ENCODE measurements around the gene HEPACAM2. TPM values are rescaled to one million over a fixed set of nuclear protein-coding genes. Genes with fewer than 3 reads are reported as not detected.

The HEPACAM2 gene
- total and polyA plus RNA-seq, 2 of the 4 experiments (the other 2 are of a cell fraction): under 0.01 to 0.05 TPM

DNA sequence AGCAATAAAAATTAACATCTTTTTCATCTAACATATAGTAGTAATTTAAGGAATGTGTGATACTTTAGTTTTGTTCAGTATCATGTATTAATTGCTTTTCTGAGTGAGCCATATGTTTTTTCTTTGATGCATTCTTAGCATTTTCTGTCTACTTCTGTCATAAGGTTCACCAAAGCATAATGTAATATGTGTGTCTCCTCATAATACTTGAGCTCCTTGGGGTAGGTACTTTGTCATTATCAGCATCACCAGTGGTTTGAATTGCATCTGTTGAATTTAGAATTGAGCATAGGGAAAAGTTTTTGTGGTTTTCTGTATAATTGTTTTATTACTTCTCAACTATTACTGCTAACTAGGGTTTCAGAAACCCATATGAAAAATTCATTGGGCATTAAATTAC is 32.4 kb upstream of the HEPACAM2 start:
- TF ChIP-seq, protein P1, sequence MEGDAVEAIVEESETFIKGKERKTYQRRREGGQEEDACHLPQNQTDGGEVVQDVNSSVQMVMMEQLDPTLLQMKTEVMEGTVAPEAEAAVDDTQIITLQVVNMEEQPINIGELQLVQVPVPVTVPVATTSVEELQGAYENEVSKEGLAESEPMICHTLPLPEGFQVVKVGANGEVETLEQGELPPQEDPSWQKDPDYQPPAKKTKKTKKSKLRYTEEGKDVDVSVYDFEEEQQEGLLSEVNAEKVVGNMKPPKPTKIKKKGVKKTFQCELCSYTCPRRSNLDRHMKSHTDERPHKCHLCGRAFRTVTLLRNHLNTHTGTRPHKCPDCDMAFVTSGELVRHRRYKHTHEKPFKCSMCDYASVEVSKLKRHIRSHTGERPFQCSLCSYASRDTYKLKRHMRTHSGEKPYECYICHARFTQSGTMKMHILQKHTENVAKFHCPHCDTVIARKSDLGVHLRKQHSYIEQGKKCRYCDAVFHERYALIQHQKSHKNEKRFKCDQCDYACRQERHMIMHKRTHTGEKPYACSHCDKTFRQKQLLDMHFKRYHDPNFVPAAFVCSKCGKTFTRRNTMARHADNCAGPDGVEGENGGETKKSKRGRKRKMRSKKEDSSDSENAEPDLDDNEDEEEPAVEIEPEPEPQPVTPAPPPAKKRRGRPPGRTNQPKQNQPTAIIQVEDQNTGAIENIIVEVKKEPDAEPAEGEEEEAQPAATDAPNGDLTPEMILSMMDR (conservative IDR thresholded peaks at IDR 0.05; ENCODE audit: low read depth, low read length): no peak
- TF ChIP-seq CHD1 (IDR thresholded peaks at IDR 0.05; ENCODE audit: low read depth, low read length) (no peak), BHLHE40 (IDR thresholded peaks at IDR 0.05; ENCODE audit: low read depth, low read length) (no peak), SMC3 (IDR thresholded peaks at IDR 0.05; ENCODE audit: low read depth, low read length) (no peak), POLR2A (IDR thresholded peaks at IDR 0.05; ENCODE audit: low read depth, low read length) (no peak), MXI1 (IDR thresholded peaks at IDR 0.05; ENCODE audit: borderline replicate concordance, low read depth, low read length) (no peak), MAFK (IDR thresholded peaks at IDR 0.05; ENCODE audit: low read depth, low read length) (no peak), MAZ (IDR thresholded peaks at IDR 0.05; ENCODE audit: borderline replicate concordance, low read depth, low read length) (no peak), CEBPB (IDR thresholded peaks at IDR 0.05; ENCODE audit: low read depth, low read length) (no peak), FOS (IDR thresholded peaks at IDR 0.05; ENCODE audit: low read depth, low read length) (no peak), RCOR1 (IDR thresholded peaks at IDR 0.05; ENCODE audit: insufficient replicate concordance, low read length) (no peak), RAD21 (IDR thresholded peaks at IDR 0.05; ENCODE audit: low read length) (no peak), RFX5 (IDR thresholded peaks at IDR 0.05; ENCODE audit: low read depth, low read length) (no peak), NFE2L2 (IDR thresholded peaks at IDR 0.05; ENCODE audit: low read depth, low read length) (no peak)
- TF ChIP-seq, protein P2, sequence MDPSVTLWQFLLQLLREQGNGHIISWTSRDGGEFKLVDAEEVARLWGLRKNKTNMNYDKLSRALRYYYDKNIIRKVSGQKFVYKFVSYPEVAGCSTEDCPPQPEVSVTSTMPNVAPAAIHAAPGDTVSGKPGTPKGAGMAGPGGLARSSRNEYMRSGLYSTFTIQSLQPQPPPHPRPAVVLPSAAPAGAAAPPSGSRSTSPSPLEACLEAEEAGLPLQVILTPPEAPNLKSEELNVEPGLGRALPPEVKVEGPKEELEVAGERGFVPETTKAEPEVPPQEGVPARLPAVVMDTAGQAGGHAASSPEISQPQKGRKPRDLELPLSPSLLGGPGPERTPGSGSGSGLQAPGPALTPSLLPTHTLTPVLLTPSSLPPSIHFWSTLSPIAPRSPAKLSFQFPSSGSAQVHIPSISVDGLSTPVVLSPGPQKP (IDR thresholded peaks at IDR 0.05; ENCODE audit: borderline replicate concordance, low read depth, low read length): no peak
- TF ChIP-seq, protein P3, sequence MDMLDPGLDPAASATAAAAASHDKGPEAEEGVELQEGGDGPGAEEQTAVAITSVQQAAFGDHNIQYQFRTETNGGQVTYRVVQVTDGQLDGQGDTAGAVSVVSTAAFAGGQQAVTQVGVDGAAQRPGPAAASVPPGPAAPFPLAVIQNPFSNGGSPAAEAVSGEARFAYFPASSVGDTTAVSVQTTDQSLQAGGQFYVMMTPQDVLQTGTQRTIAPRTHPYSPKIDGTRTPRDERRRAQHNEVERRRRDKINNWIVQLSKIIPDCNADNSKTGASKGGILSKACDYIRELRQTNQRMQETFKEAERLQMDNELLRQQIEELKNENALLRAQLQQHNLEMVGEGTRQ (IDR thresholded peaks at IDR 0.05; ENCODE audit: low read depth, low read length): no peak
- intact Hi-C loops (cut with micrococcal nuclease): no loop called here
- dilution Hi-C loops (cut with HindIII; ENCODE audit: low sequenced_read_pairs, unreplicated experiment): no loop called here

More for the DNA sequence above, 32.4 kb upstream of the HEPACAM2 start:
- Histone ChIP-seq H3K4me2 (ENCODE audit: low read depth, low read length) (no peak overlapping the region), H3K4ac (ENCODE audit: low read depth, low read length) (no peak overlapping the region), H3K9ac (ENCODE audit: low read depth, low read length) (no peak overlapping the region), H3K9me1 (ENCODE audit: insufficient read depth, low read length) (no peaks in the 10 kb centered on the region), H3K4me3 (ENCODE audit: insufficient read depth, low read depth, low read length) (no peak overlapping the region), H3K4me1 (ENCODE audit: control insufficient read depth, insufficient read depth, low read length) (no peaks in the 10 kb centered on the region), H4K8ac (ENCODE audit: low read depth in 2 of 2, low read length in 2 of 2) (no peak overlapping the region), H3K27me3 (ENCODE audit: control insufficient read depth, insufficient read depth, low read length) (no peaks in the 10 kb centered on the region), H3K9me3 (ENCODE audit: control insufficient read depth, insufficient read depth, low read length) (no peaks in the 10 kb centered on the region), H3K18ac (ENCODE audit: low read depth, low read length) (no peak overlapping the region), H2BK20ac (ENCODE audit: low read depth, low read length) (no peak overlapping the region), H2AFZ (replicated peaks; ENCODE audit: low read length, poor library complexity) (no peak overlapping the region), H3K79me1 (ENCODE audit: low read depth in 1 of 2, low read length in 2 of 2) (peaks cover 0 to 3% of the 10 kb centered on the region in 2 experiments; a peak in 1 of 4 replicates), H3K14ac (replicated peaks; ENCODE audit: low read depth, low read length) (no peak overlapping the region), H2AK9ac (replicated peaks; ENCODE audit: low read depth, low read length, poor library complexity) (no peak overlapping the region), H3K56ac (ENCODE audit: extremely low read depth, insufficient read depth, low read length) (no peak overlapping the region), H3K27ac (ENCODE audit: insufficient read depth, low read length) (no peak overlapping the region), H4K91ac (ENCODE audit: insufficient read depth, low read depth, low read length) (no peak overlapping the region), H2AK5ac (ENCODE audit: low read depth, low read length) (no peak overlapping the region), H4K5ac (ENCODE audit: low read depth, low read length) (no peak overlapping the region), H4K20me1 (ENCODE audit: insufficient read depth, low read length) (no peaks in the 10 kb centered on the region), H2BK5ac (ENCODE audit: low read depth, low read length, poor library complexity, severe bottlenecking) (no peak overlapping the region), H3K36me3 (ENCODE audit: control insufficient read depth, insufficient read depth, low read length) (no peaks in the 10 kb centered on the region), H3K23ac (ENCODE audit: low read depth, low read length) (no peak overlapping the region), H2BK15ac (ENCODE audit: low read depth, low read length) (no peak overlapping the region), H2BK120ac (ENCODE audit: low read depth, low read length) (no peak overlapping the region)
- POLR2A ChIA-PET (ENCODE audit: unreplicated experiment): no interaction called here
- no TSS peak for BruUV-seq (replicated peaks)
- DNase-seq: no peak
- ATAC-seq (ENCODE audit: low read depth): no peak
- CTCF ChIA-PET: no interaction called here
- in situ Hi-C loops (cut with MboI; ENCODE audit: low sequenced_read_pairs): no loop called here

Measured in IMR-90 (cell line).